Stomach smooth muscle (tissue), 2 donors: ENCODE measurements around the gene TMED10.
"Not testable (repeated sequence)": the region's sequence is repeated elsewhere in the genome, so short reads cannot be mapped to it uniquely, and the experiment has no call there.

ENCODE experiments used
- H3K27ac ChIP-seq: one replicate; pipeline ENCODE4 v1.7.0; 2013; ENCODE audit warnings: mild to moderate bottlenecking, low read length, inconsistent platforms
- H3K27me3 ChIP-seq, 2 donors: one replicate each; pipeline ENCODE4 v1.7.0; 2013; ENCODE audit warnings: low read length in 2 of 2; ENCODE audit not compliant: insufficient read depth in 2 of 2, control insufficient read depth in 1 of 2
- H3K36me3 ChIP-seq, 2 donors: one replicate each; pipeline ENCODE4 v1.7.0; 2013; ENCODE audit warnings: low read length in 2 of 2; ENCODE audit not compliant: control insufficient read depth in 2 of 2, insufficient read depth in 2 of 2
- H3K4me1 ChIP-seq: one replicate; pipeline ENCODE4 v1.7.0; 2013; ENCODE audit warnings: low read length; ENCODE audit not compliant: control insufficient read depth, insufficient read depth
- H3K4me3 ChIP-seq, 2 donors: one replicate each; pipeline ENCODE4 v1.7.0; 2013; ENCODE audit warnings: low read length in 2 of 2
- H3K9ac ChIP-seq, 2 donors: one replicate each; pipeline ENCODE4 v1.7.0; 2013; ENCODE audit warnings: low read length in 2 of 2, mild to moderate bottlenecking in 1 of 2
- H3K9me3 ChIP-seq, 2 donors: one replicate each; pipeline ENCODE4 v1.7.0; 2013; ENCODE audit warnings: low read length in 2 of 2; ENCODE audit not compliant: control insufficient read depth in 2 of 2
- donor health status: healthy.
- donor health status: Pancreatic carcinoma.

Gene TMED10

GRCh38 chr14:75162631-75163030 lies 13.8 kb downstream of the TMED10 start:
- H3K4me3 ChIP-seq, result no peak overlapping the region
- H3K36me3 ChIP-seq, result no peaks in the 10 kb centered on the region
- H3K27me3 ChIP-seq, result no peaks in the 10 kb centered on the region
- no peak overlapping the region for H3K9ac ChIP-seq
- no peaks in the 10 kb centered on the region for H3K9me3 ChIP-seq
- H3K4me1 ChIP-seq, result no peaks in the 10 kb centered on the region
- H3K27ac ChIP-seq, result no peak overlapping the region

GRCh38 chr14:75158843-75159614 lies 17.4 kb downstream of the TMED10 start:
- Histone ChIP-seq H3K4me1 (no peaks in the 10 kb centered on the region), H3K27ac (no peak overlapping the region), H3K9ac (no peak overlapping the region), H3K27me3 (no peaks in the 10 kb centered on the region), H3K4me3 (no peak overlapping the region), H3K36me3 (no peaks in the 10 kb centered on the region), H3K9me3 (no peaks in the 10 kb centered on the region)

- Histone ChIP-seq H3K27ac (no peak overlapping the region), H3K9me3 (no peaks in the 10 kb centered on the region), H3K4me3 (no peak overlapping the region), H3K9ac (no peak overlapping the region), H3K36me3 (no peaks in the 10 kb centered on the region), H3K4me1 (no peaks in the 10 kb centered on the region), H3K27me3 (no peaks in the 10 kb centered on the region)
Measured at GRCh38 chr14:75156901-75157300, 19.5 kb downstream of the TMED10 start.

- no peaks in the 10 kb centered on the region for H3K4me1 ChIP-seq
- no peaks in the 10 kb centered on the region for H3K27me3 ChIP-seq
- H3K4me3 ChIP-seq, result no peak overlapping the region
- peaks cover 3 to 4% of the 10 kb centered on the region in 2 donors for H3K36me3 ChIP-seq
- H3K9ac ChIP-seq, result no peak overlapping the region
- H3K9me3 ChIP-seq, result no peaks in the 10 kb centered on the region
- H3K27ac ChIP-seq, result no peak overlapping the region
Measured at GRCh38 chr14:75156111-75156510, 20.3 kb downstream of the TMED10 start.

GRCh38 chr14:75155169-75155568 lies 21.2 kb downstream of the TMED10 start:
- Histone ChIP-seq H3K9ac (no peak overlapping the region), H3K4me1 (no peaks in the 10 kb centered on the region), H3K27me3 (no peaks in the 10 kb centered on the region), H3K4me3 (no peak overlapping the region), H3K36me3 (peaks cover 3 to 8% of the 10 kb centered on the region in 2 donors), H3K27ac (no peak overlapping the region), H3K9me3 (no peaks in the 10 kb centered on the region)

- Histone ChIP-seq H3K27ac (no peak overlapping the region), H3K4me3 (no peak overlapping the region), H3K9me3 (no peaks in the 10 kb centered on the region), H3K27me3 (no peaks in the 10 kb centered on the region), H3K36me3 (peaks cover 3 to 11% of the 10 kb centered on the region in 2 donors), H3K9ac (no peak overlapping the region), H3K4me1 (no peaks in the 10 kb centered on the region)
Measured at GRCh38 chr14:75153295-75153694, 23.1 kb downstream of the TMED10 start.

- Histone ChIP-seq H3K9ac (no peak overlapping the region), H3K4me3 (no peak overlapping the region), H3K9me3 (no peaks in the 10 kb centered on the region), H3K27ac (no peak overlapping the region), H3K27me3 (no peaks in the 10 kb centered on the region), H3K4me1 (peaks cover 3% of the 10 kb centered on the region), H3K36me3 (peaks cover 3 to 11% of the 10 kb centered on the region in 2 donors)
Measured at GRCh38 chr14:75151851-75152250, 24.6 kb downstream of the TMED10 start.

GRCh38 chr14:75150637-75151036 lies 25.8 kb downstream of the TMED10 start:
- H3K27me3 ChIP-seq, H3K9ac ChIP-seq, H3K4me3 ChIP-seq, H3K4me1 ChIP-seq, H3K27ac ChIP-seq, H3K9me3 ChIP-seq: not testable (repeated sequence)
- peaks cover 3 to 11% of the 10 kb centered on the region in 2 donors for H3K36me3 ChIP-seq

- Histone ChIP-seq H3K36me3 (peaks cover 3 to 11% of the 10 kb centered on the region in 2 donors), H3K9ac (no peak overlapping the region), H3K9me3 (no peaks in the 10 kb centered on the region), H3K4me3 (no peak overlapping the region), H3K27ac (no peak overlapping the region), H3K4me1 (peaks cover 3% of the 10 kb centered on the region), H3K27me3 (no peaks in the 10 kb centered on the region)
Measured at GRCh38 chr14:75150150-75150549, 26.3 kb downstream of the TMED10 start.

- Histone ChIP-seq H3K4me3 (no peak overlapping the region), H3K36me3 (peaks cover 11 to 14% of the 10 kb centered on the region in 2 donors), H3K9me3 (no peaks in the 10 kb centered on the region), H3K27me3 (no peaks in the 10 kb centered on the region), H3K27ac (peak overlapping the region; percentile 27), H3K9ac (no peak overlapping the region), H3K4me1 (peaks cover 3% of the 10 kb centered on the region)
Measured at GRCh38 chr14:75147423-75148071, 28.9 kb downstream of the TMED10 start.

GRCh38 chr14:75144944-75145343 lies 31.5 kb downstream of the TMED10 start:
- Histone ChIP-seq H3K27me3 (no peaks in the 10 kb centered on the region), H3K4me3 (no peak overlapping the region), H3K4me1 (peaks cover 3% of the 10 kb centered on the region), H3K27ac (no peak overlapping the region), H3K36me3 (peaks cover 5 to 9% of the 10 kb centered on the region in 2 donors), H3K9me3 (no peaks in the 10 kb centered on the region), H3K9ac (no peak overlapping the region)
